SKM-1 (cell line): ENCODE measurements around the gene EHBP1.
"Not testable (repeated sequence)": the region's sequence is repeated elsewhere in the genome, so short reads cannot be mapped to it uniquely, and the experiment has no call there.

Experiments used
- DNase-seq: peaks from one replicate; lab custom pipeline; 2025; ENCODE audit not compliant: unreplicated experiment; lab: John Stamatoyannopoulos, UW

Gene EHBP1

DNA sequence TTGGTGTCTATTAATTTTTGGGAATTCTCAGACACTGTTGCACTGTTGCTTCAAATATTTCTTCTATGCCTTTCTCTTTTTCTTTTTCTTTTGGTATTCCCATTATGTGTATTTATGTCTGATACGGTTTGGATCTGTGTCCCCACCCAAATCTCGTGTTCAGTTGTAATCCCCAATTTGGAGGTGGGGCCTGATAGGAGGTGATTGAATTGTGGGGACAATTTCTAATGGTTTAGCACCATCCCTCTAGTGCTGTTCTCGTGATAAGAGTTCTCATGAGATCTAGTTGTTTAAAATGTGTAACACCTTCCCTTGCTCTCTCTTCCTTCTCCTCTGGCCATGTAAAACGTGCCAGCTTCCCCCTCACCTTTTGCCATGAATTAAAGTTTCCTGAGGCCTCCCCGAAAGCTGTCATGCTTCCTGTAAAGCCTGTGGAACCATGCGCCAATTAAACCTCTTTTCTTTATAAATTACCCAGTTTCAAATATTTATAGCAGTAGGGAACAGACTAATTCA is 26.8 kb downstream of the EHBP1 start:
- DNase-seq: no peak

GRCh38 chr2:62733546-62733945 is 28.0 kb downstream of the EHBP1 start:
- DNase-seq: no peak

- no peak for DNase-seq
These were observed 31.5 kb downstream of the EHBP1 start for GRCh38 chr2:62736899-62737559.

GRCh38 chr2:62738981-62739936 is 33.7 kb downstream of the EHBP1 start:
- DNase-seq: no peak

DNA sequence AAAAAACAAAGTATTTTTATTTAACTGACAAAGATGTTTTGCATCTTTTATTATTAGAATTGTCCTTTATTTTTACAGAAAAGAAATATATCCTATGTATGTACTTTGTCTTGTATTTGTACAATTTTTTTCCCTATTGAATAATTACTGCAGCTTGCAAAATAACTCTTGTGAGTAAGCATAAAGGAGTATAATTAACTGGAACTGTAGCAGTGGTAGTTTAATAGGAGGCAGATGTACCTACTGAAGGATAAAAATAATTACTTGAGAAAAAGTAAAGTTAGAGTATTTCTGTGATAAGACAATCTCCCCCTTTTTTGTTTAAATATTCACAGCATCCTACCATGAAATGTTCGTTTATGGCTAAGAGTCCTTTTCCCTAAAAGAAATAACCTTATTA is 34.7 kb downstream of the EHBP1 start:
- DNase-seq: no peak

DNA sequence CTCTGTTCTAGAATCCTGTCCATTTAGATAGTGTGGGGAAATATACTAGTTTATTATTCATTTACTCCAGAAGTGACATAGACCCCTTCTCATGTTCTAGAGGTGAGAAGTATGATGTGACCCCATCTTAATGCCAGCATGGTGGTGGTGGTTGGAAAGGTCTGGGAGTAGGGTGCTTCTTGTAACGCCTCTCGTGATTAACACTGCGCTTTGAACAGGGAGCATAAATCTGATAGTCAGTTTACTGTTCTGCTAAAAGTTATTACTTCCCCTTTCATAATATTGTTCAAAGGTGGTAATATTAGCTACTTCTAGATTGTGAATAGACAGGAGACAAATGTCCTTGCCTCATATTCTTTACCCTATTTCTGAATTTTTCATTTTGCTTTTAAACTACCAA is 35.6 kb downstream of the EHBP1 start:
- no peak for DNase-seq

GRCh38 chr2:62741954-62742722 is 36.6 kb downstream of the EHBP1 start:
- no peak for DNase-seq

- DNase-seq: no peak
These were observed 38.0 kb downstream of the EHBP1 start for GRCh38 chr2:62743506-62743905.

DNA sequence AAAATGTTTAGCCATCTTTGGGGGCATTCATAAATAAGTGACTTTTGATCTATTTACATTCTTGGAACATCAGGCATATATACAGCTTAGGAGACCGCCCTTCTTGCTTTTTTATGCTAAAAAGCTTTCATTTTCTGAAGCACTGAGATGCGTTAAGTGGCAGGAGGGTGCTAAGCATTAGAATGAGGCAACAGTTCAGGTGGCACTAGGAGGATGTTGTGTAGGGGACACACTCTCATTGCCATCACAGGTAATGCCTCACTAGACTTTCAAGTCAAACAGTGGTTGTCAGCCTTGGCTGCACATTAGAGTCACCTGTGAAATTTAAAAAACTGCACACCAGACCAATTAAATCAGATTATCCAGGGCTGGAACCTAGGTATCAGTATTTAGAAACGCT is 39.1 kb downstream of the EHBP1 start:
- no peak for DNase-seq

GRCh38 chr2:62745891-62746481 is 40.5 kb downstream of the EHBP1 start:
- no peak for DNase-seq

- DNase-seq: no peak
These were observed 41.7 kb downstream of the EHBP1 start for GRCh38 chr2:62747169-62747568.

GRCh38 chr2:62747876-62748275 is 42.4 kb downstream of the EHBP1 start:
- DNase-seq: no peak

- not testable (repeated sequence) for DNase-seq
These were observed 43.6 kb downstream of the EHBP1 start for GRCh38 chr2:62749111-62749510.

- no peak for DNase-seq
These were observed 51.5 kb downstream of the EHBP1 start for GRCh38 chr2:62757029-62757428.

GRCh38 chr2:62760026-62760425 is 54.5 kb downstream of the EHBP1 start:
- no peak for DNase-seq

GRCh38 chr2:62760555-62760954 is 55.0 kb downstream of the EHBP1 start:
- DNase-seq: no peak

- DNase-seq: no peak
These were observed 60.3 kb downstream of the EHBP1 start for GRCh38 chr2:62765619-62766376.

DNA sequence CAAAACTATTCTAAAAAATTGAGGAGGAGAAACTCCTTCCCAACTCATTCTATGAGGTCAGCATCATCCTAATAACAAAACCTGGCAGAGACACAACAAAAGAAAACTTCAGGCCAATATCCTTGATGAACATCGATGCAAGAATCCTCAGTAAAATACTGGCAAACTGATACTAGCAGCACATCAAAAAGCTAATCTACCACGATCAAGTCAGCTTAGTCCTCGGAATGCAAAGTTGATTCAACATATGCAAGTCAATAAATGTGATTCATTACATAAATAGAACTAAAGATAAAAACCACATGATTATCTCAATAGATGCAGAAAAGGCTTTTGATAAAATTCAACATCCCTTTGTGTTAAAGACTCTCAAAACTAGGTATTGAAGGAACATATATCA is 63.1 kb downstream of the EHBP1 start:
- DNase-seq: no peak

DNA sequence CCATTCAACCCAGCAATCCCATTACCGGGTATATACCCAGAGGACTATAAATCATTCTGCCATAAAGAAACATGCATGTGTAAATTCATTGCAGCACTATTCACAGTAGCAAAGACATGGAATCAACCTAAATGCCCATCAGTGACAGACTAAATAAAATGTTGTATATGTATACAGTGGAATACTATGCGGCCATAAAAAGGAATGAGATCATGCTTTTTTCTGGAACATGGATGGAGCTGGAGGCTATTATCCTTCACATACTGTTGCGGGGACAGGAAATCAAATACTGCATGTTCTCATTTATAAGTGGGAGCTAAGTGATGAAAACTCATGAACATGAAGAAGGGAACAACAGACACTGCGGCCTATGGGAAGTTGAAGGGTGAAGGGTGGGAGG is 65.1 kb downstream of the EHBP1 start:
- DNase-seq: no peak
